CD4-positive, alpha-beta T cell treated with Interleukin-6 for 4 hours (primary cell): ENCODE results near the gene MAPK8IP2.
"Not testable (repeated sequence)": the region's sequence is repeated elsewhere in the genome, so short reads cannot be mapped to it uniquely, and the experiment has no call there.

ENCODE experiments used
- DNase-seq: peaks from one replicate; pipeline ENCODE4 v3.0.0-alpha.2; 2020; ENCODE audit warnings: mixed read lengths

The MAPK8IP2 gene

DNA sequence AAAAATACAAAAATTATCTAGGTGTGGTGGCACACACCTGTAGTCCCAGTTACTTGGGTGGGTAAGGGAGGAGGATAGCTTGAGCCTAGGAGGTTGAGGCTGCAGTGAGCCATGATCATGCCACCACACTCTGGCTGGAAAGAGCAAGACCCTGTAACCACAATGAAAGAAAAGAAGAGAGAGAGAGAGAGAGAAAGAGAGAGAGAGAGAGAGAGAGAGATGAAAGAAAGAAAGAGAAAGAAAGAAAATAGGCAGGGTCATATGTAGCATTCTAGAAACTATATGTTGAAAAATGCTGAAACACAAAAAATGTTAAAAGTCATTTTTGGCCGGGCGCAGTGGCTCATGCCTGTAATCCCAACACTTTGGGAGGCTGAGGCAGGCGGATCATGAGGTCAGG lies 13.7 kb downstream of the MAPK8IP2 start:
- DNase-seq: not testable (repeated sequence)

DNA sequence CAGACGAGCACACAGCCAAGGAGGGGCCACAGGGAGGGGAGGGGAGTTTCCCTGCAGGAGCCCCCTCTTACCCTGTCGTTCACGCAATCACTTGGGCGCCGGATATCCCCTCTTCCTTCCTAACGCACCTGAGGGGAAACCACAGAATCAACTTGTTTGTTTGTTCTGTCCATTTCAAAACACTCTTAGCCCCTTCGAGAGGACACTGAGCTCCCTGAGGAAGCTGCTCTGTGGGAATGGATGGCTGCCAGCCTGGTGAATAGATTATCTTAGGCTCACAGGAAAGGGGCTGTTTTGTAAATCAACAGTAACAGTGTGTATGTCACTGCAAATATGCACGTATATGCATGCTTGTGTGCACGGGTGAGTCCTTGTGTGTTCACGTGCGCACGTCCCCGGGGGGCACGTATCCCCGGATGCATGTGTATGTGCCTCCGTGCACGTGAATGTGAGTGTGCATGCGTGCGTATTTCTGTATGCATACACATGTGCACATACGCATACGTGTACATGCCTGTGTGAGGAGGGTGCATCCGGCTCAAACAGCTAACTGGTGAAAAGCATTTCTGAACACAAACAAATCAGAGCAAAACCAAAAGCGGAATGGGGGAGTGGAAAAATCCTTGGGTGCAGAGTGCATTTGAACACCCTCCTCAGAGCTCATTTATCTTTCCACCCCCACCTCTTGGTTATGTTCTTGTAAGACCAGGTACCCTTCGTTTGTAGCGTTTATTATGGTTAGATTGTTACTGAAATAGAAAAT lies 20.2 kb downstream of the MAPK8IP2 start:
- DNase-seq: peak; percentile 66

DNA sequence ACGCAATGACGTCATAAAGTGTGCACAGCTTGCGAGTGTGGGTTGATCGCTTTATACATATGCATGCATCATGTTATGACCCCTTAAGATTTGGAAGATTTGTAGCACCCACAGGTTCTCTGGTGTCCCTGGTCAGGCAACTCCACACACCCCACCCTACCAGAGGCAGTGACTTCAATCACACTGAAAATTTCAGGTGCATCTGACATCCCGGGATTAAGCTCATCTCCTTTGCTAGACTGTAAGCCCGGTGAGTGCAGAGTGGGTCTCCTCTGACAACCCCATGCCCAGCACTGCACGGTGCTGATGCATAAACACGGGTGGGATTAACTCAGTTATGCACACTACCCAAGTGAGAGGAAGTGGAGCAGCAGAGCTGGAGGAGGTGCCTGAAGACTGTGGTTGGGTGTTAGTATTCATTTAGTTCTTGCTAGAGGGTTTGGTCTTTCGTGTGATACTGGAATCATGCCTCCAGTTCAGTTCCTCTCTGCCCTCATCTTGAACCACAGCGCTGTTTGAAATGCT lies 20.8 kb downstream of the MAPK8IP2 start:
- peak; percentile 65 for DNase-seq

DNA sequence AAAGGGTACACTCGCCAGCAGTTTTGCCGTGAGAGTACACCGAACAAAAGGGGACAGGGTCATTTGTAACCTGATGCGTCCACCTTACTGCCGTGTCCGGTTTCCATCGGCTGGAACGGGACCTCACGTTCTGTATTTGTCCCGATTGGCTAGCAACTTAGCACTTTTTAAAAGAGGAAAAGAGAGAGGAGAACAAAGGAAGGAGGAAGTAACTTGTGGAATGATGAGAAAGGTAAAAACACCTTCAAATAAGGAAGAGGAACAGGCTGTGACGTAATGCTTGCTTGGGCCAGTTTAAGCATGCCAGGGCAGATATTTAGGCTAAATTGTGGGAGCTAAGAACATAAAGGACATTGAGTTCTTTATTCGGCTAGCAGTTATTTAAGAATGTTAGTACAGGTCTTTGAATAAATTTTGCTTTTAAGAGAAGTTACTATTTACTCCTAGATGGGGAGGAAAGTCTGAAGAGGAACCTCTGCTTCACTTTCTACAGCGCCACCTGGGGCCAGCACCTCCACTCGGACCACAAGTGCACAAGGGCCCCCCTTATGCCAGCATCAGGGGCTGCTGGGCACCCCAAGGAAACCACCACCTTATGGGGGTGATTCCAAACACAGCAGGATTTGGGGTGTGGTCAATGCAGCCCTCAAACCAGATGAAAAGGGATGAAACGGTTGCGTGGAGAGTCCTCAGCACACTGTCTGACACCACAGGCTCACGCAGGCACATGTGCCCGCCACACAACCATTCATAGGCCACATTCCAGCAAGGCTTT lies 21.5 kb downstream of the MAPK8IP2 start:
- peak; percentile 56 for DNase-seq

DNA sequence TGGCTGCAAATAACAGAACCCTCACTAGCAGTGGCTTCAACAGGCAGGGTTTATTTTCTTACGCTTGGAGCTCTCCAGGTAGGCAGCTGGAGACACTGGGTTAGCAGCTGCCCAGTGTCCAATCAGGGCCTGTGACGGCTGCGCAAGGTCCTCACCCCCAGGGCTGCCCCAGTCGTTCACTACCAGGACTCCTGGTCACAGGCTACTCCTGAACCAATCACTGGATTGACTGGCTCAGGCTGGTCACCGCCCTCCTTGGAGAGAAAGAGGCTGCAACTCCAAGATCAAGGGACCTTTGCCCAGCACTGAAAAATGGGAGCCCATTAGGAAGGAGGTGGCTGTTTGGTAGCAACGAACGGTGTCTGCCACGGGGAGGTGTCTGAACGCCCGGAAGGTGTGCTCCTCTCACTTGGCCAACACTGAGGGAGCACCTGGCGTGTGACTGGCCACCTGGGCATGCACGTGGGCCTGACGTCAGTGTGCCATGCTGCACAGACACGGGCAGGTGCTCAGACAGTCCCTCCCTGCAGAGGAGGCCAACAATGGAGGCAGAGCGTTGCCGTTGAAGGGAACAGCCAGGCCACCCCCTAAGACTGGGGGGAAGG lies 22.2 kb downstream of the MAPK8IP2 start:
- DNase-seq: no peak

DNA sequence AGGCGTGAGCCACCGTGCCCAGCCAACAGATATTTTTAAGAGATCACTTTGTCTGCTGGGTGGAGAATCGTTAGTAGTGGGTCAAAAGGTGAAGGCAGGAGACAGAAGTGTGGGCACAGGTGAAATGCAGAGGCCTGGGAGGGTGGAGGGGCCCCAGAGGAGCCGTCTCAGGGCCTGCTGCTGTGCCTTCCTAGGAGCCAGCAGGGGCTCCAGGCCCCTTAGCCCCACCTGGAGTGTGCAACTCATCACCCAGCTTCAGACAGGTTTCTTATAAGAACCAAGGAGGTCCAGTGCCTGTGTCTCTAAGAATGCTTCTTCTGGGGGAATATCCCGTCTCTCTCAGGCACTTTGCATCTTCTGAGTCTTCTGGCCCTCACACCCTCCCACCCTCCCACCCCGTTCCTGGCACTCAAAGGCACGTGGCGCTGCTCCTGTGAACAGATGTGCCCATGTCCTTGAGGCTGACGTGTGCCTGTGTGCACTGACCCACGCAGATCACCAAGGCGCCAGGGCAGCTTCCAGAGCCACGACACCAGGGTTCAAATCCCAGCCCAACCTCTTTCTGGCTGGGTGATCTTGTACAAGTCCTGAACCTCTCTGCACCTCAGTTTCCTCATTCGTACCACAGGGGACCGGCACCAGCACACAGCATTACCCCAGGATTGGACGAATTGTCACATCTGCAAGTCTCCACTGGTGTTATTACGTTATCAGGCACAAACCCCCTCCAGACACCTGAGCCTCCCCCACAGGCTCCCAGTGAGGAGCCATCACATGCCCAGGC lies 23.9 kb downstream of the MAPK8IP2 start:
- DNase-seq: no peak

DNA sequence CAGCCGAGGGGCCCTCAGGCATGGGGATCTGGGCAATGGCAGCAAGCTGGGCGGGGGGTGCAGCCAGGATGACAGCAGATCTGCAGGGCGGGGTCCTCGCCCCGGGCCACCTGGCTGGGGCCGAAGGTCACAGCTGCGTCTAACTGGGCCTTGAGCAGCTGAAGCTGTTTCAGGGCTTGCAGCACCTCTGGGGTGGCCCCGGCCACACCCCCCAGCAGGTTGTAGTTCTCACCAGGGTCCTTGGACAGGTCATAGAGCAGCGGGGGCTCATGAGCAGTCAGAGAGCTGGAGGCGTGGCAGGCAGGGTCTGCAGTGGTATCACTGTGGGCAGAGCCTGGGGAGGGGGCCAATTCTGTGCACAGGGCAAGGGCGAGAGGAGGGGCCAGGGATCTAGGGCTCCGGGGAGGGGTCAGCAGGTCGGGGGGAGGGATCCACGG lies 24.6 kb downstream of the MAPK8IP2 start:
- DNase-seq: no peak

DNA sequence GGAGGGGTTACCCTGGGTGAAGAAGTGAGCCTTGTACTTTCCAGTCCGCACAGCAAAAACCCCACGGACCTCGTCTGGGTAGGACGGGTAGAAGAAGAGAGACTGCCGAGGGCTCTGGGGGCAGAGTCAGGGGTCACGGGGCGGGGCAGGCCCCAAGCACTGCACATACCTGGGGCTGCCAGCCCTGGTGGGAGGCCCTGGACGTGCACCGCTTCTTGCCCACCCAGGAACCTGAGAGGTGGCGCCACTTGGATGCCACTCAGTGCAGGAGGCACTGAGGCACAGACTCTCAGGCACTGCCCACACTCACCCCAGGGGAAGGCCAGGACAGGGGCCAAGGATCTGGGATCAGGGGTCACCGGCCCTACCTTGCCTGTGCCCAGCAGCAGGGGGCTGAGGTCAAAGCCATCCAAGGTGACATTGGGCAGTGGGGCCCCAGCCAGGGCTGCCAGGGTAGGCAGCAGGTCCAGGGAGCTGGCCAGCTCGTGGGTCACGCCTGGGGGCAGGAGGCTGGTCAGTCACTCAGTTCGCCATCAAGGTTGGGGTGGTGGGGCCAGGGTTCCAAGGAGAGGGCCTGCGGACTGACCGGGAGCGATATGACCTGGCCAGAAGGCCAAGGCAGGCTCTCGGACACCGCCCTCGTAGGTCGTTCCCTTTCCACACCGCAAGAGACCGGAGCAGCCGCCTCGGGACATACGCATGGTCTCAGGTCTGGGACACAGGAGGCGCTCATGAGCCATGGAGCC lies 25.1 kb downstream of the MAPK8IP2 start:
- DNase-seq: no peak

DNA sequence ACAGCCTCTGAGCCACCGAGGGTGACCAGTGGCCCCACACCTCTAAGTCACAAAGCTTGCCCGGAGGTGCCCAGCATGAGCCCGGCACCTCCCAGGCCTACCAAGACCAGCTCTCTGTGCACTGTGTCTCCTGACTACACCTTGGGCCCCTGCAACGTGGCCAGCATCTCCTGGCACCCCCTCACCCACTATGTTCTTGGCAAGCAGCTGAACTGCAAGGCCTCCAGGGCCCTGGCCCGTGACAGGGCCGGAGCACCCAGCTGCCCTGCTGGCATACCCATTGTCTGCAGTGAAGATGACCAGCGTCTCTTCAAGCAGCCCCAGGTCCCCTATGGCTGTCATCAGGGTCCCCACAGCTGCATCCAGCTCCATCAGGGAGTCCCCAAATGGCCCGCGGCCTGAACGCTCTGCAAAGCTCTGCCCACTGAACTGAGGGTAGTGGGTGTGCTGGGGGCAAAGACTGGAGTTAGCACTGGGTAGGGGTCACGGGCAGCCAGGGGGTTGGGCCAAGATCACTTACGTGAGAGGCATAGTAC lies 25.8 kb downstream of the MAPK8IP2 start:
- DNase-seq: no peak

DNA sequence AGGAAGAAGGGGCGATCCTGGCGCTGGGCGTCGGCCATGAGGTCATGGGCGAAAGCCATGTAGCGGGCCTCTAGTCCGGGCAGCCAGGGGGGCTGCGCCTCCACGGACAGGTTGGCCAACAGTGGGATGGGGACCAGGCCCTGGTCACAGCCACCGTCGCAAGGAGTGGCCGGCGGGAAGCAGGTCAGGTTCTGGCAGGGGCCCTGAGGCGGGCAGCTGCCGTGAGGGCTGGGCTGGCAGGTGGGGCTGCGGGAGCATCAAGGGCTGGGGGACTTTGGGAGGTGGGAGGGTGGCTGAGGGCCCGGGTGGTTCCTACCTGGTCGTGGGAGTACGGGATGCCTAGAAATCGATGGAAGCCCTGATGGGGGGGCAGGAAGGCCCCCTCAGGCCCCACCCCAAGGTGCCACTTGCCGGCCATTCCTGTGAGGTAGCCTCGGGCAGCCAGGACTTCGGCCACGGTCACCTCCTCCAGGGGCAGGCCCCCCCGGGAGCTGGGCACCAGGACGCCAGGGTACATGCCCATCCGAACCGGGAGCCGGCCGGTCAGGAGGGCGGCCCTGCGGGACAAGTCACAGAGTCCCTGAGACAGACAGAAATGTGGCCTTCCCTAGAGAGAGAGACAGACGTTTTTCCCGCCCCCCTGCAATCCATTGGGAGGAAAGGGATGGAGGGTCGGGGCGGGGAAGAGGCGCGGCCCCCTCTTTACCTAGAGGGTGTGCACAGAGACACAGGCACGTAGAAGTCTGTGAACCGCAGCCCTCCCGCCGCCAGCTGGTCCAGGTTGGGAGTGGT lies 26.5 kb downstream of the MAPK8IP2 start:
- DNase-seq: no peak

DNA sequence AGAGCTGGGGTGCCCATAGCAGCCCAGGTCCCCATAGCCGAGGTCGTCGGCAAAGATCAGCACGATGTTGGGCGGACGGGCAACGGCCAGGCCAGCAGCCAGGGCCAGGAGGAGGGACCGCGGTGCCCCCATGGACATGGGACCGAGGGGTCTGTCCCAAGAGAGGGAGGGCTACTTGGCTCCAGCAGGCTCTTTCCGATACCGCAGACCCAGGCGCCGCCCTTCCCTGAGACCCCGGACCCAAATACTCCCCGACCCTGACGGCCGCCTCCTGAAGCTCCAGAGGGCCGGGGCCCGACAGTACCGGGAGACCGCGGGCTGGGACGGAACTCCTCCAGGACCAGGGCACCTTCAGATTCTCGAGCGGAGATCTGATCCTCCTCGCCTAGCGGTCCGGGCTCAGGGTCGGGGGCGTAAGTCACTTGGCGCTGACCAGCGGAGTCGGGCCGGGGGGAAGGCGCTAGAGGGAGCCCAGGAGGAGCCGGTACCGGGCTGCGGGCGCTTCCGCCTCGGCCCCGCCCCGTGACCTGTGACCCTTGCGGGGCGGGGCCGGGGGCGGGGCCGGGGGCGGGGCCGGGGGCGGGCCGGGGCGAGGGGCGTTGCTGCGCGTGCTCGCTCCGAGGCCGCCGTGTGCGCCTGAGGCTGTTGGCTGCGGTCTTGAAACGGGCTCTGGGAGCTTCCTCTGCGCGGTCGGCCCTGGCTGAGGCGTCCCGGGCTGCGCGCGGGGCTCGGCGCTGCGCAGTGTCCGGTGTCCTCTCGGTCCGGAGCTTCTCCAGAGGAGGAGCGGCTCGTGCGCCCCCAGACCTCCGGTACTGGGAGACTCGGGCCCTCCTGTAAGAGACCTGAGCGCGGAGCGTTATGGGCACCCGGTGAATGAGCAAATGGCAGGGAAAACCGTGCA lies 27.3 kb downstream of the MAPK8IP2 start, which contains the start of gene ARSA:
TSS of gene ARSA (minus strand) at position 511 of the 901 bp plus-strand sequence. CDS start at position 138, 373 bp downstream.
- peak; percentile 83 for DNase-seq

DNA sequence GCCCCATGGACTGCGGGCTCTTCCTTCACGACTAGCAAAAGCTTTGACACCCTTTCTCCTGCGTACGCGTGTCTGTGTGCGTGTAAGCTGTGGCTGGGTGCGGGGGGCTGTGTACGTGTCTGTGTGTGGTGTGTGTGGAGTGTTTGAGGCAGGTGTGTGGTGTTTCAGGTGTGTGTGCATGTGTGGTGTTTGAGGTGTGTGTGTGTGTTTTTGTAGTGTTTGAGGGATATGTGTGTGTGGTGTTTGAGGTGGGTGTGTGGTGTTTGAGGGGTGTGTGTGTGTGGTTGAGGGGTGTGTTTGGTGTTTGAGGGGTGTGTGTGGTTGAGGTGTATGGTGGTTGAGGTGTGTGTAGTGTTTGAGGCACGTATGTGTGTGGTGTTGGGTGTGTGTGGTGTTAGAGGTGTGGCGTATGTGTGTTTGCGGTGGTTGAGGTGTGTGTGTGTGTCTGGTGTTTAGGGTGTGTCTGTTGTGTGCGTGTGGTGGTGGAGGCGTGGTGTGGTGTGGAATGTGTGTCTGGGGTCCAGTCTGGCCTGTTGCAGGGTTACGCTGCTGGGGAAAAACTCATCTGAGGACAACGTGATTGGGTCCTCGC lies 28.0 kb downstream of the MAPK8IP2 start:
- DNase-seq: peak; percentile 26

DNA sequence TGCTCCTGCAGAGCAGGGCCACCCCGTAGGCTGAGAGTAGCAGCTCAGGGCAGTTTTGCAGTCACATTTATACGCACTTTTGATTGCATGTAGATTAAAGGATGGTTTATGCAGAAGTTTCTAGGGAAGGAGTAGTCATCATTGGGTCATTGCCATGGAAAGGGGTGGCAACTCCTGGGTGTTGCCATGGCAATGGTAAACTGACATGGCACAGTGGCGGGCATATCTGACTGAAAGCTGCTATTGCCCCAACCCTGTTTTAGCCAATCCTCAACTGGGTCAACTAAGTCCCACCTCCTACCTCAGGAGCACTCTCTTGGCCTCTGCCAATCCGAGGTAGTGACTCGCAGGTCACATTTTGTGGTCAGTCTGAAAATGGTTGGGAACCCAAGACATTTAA lies 29.8 kb downstream of the MAPK8IP2 start:
- no peak for DNase-seq

DNA sequence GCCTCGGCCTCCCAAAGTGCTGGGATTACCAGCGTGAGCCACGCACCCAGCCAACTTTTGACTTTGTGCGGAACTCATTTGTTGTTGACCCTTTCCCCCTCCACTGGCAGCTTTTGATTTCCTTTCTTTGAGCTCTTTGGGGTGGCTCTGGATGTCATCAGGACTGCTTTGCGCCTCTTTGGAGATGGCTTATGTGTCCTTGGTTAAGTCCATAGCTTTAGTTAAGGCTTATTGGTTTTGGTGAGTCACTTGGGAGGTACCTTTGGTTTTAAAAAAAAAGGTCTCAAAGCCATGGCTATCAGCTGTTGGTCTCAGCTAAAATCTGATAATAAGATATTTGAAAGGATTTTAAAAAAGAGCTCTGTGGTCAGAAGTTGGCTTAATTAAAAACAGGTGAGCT lies 32.5 kb downstream of the MAPK8IP2 start:
- no peak for DNase-seq

DNA sequence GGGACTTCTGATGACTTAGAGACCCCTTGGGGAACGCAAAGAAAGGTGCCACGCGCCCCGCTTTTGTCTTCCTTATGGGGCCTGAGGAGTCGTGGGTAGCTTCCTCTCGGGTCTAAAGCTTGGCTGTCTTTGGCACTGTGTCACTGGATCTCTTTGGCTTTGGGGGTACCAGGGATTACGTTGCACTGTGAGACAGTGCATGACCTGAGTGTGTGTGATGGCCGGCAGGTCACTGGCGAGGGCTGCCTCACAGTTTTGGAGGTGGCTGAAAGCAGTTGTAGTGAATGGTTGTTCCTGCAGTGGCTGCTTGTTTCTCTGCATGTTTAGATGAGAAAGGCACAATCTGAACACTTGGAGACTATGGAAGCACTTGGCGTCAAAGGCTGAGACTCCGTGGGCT lies 33.2 kb downstream of the MAPK8IP2 start:
- DNase-seq: no peak

DNA sequence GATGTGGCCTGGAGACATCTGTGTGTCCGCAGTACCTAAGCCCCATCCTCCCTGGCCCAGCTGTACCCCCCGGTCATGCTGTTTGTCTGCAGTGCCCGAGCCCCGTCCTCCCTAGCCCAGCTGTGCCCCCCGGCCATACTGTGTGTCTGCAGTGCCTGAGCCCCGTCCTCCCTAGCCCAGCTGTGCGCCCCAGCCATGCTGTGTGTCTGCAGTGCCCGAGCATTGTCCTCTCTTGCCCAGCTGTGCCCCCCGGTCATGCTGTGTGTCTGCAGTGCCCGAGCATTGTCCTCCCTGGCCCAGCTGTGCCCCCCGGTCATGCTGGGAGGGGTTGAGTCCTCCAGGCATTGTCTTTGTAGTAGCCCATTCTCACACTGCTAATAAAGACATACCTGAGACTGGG lies 35.0 kb downstream of the MAPK8IP2 start:
- DNase-seq: no peak

DNA sequence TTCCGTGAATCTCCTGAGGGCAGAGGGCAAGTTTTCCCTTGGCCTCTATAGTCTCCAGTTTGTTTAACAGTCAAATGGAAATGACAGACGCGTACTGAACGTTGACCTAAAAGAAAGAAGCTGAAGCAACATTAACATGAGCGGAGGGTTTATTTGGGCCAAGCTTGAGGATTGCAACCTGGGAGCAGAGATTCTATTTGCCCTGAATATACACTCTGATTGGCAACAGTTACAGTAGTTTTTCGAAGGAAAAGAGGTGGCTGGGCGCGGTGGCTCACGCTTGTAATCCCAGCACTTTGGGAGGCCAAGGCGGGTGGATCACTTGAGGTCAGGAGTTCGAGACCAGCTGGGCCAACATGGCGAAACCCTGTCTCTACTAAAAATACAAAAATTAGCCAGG lies 39.7 kb downstream of the MAPK8IP2 start:
- not testable (repeated sequence) for DNase-seq

DNA sequence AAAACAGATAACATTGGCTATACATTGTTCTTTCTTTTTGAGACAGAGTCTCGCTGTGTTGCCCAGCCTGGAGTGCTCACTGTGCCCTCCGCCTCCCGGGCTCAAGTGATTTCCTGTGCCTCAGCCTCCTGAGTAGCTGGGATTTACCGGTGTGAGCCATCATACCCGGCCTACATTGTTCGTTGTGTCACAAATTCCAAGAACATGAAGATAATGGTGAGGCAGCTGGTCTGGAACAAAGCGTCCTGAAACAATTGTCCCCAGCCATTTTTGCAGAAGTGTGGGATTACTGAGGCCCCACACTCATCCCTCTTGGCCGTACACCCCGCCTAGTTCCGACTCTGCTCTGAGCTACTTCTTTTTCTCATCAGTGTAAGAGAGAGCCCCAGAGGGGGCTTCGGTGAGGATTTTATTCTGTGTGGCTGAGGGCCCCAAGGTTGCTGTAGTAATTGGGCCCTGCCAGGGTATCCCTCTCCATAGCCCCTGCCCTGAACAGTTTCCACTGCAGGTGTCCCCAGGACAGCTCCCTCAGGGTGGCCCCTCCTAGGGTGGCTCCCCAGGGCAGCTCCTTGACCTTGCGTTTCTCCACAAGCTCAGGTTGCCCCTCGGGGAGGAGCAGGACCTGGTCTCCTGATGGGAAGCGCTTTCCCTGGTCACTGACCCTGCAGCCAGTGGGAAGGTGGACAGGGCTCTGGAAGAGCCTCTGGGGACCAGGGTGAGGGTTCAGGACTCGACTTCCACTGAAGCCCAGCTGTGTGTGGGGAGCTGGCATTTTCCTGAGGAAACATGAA lies 40.5 kb downstream of the MAPK8IP2 start:
- no peak for DNase-seq
